Measurements from ENCODE around the gene KCTD7.
"Not testable (repeated sequence)": the region's sequence is repeated elsewhere in the genome, so short reads cannot be mapped to it uniquely, and the experiment has no call there.

DNA sequence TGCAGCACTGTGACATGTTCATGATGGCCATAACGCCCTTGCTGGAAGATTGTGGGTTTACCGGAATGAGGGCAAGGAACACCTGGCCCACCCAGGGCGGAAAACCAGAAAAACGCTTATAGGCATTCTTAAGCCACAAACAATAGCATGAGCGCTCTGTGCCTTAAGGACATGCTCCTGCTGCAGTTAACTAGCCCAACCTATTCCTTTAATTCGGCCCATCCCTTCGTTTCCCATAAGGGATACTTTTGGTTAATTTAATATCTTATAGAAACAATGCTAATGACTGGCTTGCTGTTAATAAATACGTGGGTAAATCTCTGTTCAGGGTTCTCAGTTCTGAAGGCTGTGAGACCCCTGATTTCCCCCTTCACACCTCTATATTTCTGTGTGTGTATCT lies 34.6 kb upstream of the KCTD7 start:
- not testable (repeated sequence) for TF ChIP-seq POLR2A (IDR thresholded peaks at IDR 0.05); CTCF (IDR thresholded peaks at IDR 0.05 in 8 of 11, conservative IDR thresholded peaks at IDR 0.05 in 3 of 11); POLR2AphosphoS5 (IDR thresholded peaks at IDR 0.05)
